ENCODE measurements around the gene IL19. TPM values are rescaled to one million over a fixed set of nuclear protein-coding genes. Genes with fewer than 3 reads are reported as not detected.
A peak's percentile ranks its signal among the peaks of the same experiment; 100 is the strongest.
"Not testable (repeated sequence)": the region's sequence is repeated elsewhere in the genome, so short reads cannot be mapped to it uniquely, and the experiment has no call there.

Gene IL19
- total RNA-seq, 4 donors from 2014 or later: not detected

DNA sequence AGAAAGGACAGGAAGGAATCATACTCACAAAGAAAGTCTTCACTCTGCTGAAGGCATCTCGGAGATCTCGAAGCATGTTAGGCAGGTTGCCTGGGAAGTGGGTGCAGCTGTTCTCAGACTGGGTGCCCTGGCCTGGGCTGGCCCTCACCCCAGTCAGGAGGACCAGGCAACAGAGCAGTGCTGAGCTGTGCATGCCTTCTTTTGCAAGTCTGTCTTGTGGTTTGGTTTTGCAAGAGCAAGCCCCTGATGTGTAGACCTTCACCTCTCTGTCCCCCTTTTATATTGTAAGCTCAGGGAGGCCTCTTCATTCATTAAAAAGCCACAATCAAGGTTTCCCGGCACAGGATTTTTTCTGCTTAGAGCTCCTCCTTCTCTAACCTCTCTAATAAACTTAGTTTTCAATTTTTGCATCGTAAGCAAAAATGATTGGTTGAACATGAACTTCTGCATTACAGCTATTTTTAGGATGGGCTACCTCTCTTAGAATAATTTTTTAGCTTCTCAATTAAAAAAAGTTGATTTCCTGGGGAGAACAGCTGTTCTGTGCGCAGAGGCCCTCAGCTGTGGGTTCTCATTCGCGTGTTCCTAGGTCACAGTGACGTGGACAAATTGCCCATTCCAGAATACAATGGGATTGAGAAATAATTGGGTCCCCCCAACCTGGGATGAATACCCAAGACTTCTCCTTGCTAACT, 1.8 kb downstream of the IL19 start, which contains the start of gene IL10:
Gene IL10 (minus strand): TSS at position 252 of the 695 bp plus-strand sequence. CDS start 59 bp downstream, at position 193.
- TF ChIP-seq POLR2A (IDR thresholded peaks at IDR 0.05): no peak
- TF ChIP-seq, protein P1, sequence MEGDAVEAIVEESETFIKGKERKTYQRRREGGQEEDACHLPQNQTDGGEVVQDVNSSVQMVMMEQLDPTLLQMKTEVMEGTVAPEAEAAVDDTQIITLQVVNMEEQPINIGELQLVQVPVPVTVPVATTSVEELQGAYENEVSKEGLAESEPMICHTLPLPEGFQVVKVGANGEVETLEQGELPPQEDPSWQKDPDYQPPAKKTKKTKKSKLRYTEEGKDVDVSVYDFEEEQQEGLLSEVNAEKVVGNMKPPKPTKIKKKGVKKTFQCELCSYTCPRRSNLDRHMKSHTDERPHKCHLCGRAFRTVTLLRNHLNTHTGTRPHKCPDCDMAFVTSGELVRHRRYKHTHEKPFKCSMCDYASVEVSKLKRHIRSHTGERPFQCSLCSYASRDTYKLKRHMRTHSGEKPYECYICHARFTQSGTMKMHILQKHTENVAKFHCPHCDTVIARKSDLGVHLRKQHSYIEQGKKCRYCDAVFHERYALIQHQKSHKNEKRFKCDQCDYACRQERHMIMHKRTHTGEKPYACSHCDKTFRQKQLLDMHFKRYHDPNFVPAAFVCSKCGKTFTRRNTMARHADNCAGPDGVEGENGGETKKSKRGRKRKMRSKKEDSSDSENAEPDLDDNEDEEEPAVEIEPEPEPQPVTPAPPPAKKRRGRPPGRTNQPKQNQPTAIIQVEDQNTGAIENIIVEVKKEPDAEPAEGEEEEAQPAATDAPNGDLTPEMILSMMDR (IDR thresholded peaks at IDR 0.05 in 4 of 5, conservative IDR thresholded peaks at IDR 0.05 in 1 of 5): no peak
- DNase-seq: peak; percentile 25 to 33
- Histone ChIP-seq H3K4me1 (no peaks in the 10 kb centered on the region), H3K9me3 (no peaks in the 10 kb centered on the region), H3K27me3 (no peaks in the 10 kb centered on the region), H3K27ac (no peak within 1 kb of the TSS), H3K36me3 (no peaks in the 10 kb centered on the region), H3K4me3 (no peak within 1 kb of the TSS)
- intact Hi-C loops (cut with DNase I; ENCODE audit: low total_unique reads) (no loop called here), in situ Hi-C loops (cut with MboI; ENCODE audit: low sequenced_read_pairs in 4 of 4) (no loop called here)
- ATAC-seq: peak in 1 of 2 donors; percentile 21

DNA sequence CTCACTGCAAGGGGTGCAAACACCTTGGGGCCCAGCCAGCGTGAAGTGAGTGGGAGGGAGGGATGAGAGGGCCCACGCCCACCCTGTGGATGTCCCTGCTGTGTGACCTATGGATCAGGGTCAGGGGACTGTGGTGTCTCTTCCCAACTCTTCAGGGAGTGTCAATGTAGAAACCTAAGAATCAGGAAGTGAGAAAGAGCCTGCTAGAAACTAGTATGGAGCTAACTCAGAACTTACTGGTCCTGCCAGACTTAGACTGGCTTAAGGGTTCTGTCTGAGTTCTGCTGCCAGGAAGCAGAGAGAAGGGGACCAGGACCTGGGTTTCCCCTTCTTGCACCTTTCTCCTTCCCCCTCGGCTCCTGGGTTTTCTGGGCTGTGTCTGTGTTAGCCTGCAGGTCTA, 3.5 kb downstream of the IL19 start:
- in situ Hi-C loops (cut with MboI; ENCODE audit: low sequenced_read_pairs in 4 of 4): no loop called here
- H3K27ac ChIP-seq: no peak overlapping the region
- ATAC-seq (no peak), DNase-seq (no peak)
- no peak overlapping the region for H3K4me3 ChIP-seq
- H3K9me3 ChIP-seq: no peaks in the 10 kb centered on the region
- H3K4me1 ChIP-seq: no peaks in the 10 kb centered on the region
- TF ChIP-seq, protein P1 (IDR thresholded peaks at IDR 0.05 in 4 of 5, conservative IDR thresholded peaks at IDR 0.05 in 1 of 5): no peak
- no peak for TF ChIP-seq POLR2A (IDR thresholded peaks at IDR 0.05)
- H3K36me3 ChIP-seq: no peaks in the 10 kb centered on the region
- intact Hi-C loops (cut with DNase I; ENCODE audit: low total_unique reads): no loop called here
- H3K27me3 ChIP-seq: no peaks in the 10 kb centered on the region

DNA sequence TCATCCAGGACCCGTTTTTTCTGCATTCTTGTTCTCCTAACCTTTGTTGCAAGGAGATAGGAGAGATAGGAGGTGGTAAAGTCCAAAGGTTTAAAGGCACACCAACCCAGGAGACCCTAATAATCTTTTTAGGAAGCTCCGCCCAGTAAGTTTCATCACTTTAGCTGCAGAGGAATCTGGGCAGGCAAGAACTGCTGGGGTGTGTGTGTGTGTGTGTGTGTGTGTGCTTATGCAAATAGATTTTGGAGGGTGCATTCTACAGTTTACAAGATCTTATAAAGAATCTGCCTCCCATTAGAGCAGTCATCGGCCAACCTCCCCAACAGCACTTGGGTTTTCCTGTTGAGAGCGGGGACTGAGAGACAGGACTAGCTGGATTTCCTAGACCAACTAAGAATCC, 5.7 kb downstream of the IL19 start:
- Histone ChIP-seq H3K36me3 (no peaks in the 10 kb centered on the region), H3K4me3 (no peak overlapping the region), H3K9me3 (no peaks in the 10 kb centered on the region), H3K27ac (no peak overlapping the region), H3K4me1 (no peaks in the 10 kb centered on the region), H3K27me3 (no peaks in the 10 kb centered on the region)
- DNase-seq: no peak
- intact Hi-C loops (cut with DNase I; ENCODE audit: low total_unique reads) (no loop called here), in situ Hi-C loops (cut with MboI; ENCODE audit: low sequenced_read_pairs in 4 of 4) (no loop called here)
- ATAC-seq: no peak
- no peak for TF ChIP-seq POLR2A (IDR thresholded peaks at IDR 0.05)
- TF ChIP-seq, protein P1 (IDR thresholded peaks at IDR 0.05 in 4 of 5, conservative IDR thresholded peaks at IDR 0.05 in 1 of 5): no peak

DNA sequence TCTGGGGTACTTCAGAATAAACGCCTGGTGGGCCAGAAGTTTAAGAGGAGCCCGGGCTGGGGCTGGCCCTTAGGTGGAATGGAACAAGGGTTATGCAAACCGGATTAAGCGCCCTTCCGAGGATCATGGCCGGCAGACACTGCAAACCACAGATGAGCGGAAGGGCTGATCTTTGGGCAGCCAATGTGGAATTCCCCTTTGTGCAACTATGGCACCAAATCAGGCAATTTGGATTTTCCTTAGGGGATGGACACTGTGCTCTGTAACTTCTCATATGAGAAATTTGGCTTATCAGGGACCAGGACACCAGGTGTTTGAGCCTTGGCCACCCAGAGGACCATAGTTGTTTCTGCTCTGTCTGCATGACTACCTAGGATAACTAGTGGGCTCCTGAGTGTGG, 7.5 kb downstream of the IL19 start:
- in situ Hi-C loops (cut with MboI; ENCODE audit: low sequenced_read_pairs in 4 of 4): no loop called here
- ATAC-seq (no peak), DNase-seq (no peak)
- no peaks in the 10 kb centered on the region for H3K4me1 ChIP-seq
- intact Hi-C loops (cut with DNase I; ENCODE audit: low total_unique reads): no loop called here
- no peak overlapping the region for H3K27ac ChIP-seq
- no peak overlapping the region for H3K4me3 ChIP-seq
- H3K27me3 ChIP-seq: no peaks in the 10 kb centered on the region
- H3K9me3 ChIP-seq: no peaks in the 10 kb centered on the region
- TF ChIP-seq, protein P1 (IDR thresholded peaks at IDR 0.05 in 4 of 5, conservative IDR thresholded peaks at IDR 0.05 in 1 of 5): no peak
- no peak for TF ChIP-seq POLR2A (IDR thresholded peaks at IDR 0.05)
- no peaks in the 10 kb centered on the region for H3K36me3 ChIP-seq

DNA sequence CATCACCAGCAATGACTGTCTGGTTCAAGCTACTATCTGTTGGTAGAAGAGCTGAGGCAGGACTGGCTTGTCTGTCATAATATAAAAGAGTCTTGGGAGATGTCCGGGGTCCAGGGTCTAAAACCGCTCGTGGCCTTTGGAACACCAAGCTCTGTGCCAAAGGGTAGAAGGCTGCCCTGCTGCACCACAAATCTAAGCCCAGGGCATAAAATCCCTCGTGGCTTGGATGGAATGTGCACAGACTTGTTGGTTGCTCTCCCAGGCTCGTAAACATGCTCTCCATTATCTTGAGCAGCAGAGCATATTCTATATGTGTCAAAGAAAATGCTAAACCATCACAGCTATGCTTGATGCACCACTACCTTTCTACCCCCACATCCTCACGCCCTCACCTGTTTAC, 8.3 kb downstream of the IL19 start:
- H3K36me3 ChIP-seq; H3K9me3 ChIP-seq; H3K4me3 ChIP-seq; H3K27me3 ChIP-seq; intact Hi-C loops (cut with DNase I; ENCODE audit: low total_unique reads); DNase-seq; H3K27ac ChIP-seq; in situ Hi-C loops (cut with MboI; ENCODE audit: low sequenced_read_pairs in 4 of 4); H3K4me1 ChIP-seq; ATAC-seq: not testable (repeated sequence)
